Calu3 (cell line): ENCODE results near the gene PLD5. TPM values are rescaled to one million over a fixed set of nuclear protein-coding genes. Genes with fewer than 3 reads are reported as not detected.

Source experiments
- BruUV-seq: library from RNA; stranded (reverse); fragments of 400-500 nt; replicated peaks from 2 replicates; lab custom pipeline; 2021; lab: Mats Ljungman, UMichigan
- CTCF ChIA-PET: fragments of 300-600 bp; sonication (Branson Sonifier 250); formaldehyde crosslinking; loops from one replicate; lab custom pipeline; 2022; ENCODE audit warnings: antibody characterized with exemption; lab: Charles Lee
- DNase-seq: peaks from one replicate; pipeline ENCODE4 v3.0.0; 2022
- H3K27ac Mint-ChIP-seq: one replicate; pipeline ENCODE4 v1.8.0; 2022; ENCODE audit warnings: mixed read lengths; ENCODE audit not compliant: unreplicated experiment
- H3K27me3 Mint-ChIP-seq: one replicate; pipeline ENCODE4 v1.8.0; 2022; ENCODE audit warnings: mixed read lengths; ENCODE audit not compliant: unreplicated experiment
- H3K36me3 Mint-ChIP-seq: one replicate; pipeline ENCODE4 v1.8.0; 2022; ENCODE audit warnings: mild to moderate bottlenecking, moderate library complexity, mixed read lengths; ENCODE audit not compliant: insufficient read depth, unreplicated experiment
- H3K4me1 Mint-ChIP-seq: one replicate; pipeline ENCODE4 v1.8.0; 2022; ENCODE audit warnings: mild to moderate bottlenecking, low read depth, mixed read lengths; ENCODE audit not compliant: unreplicated experiment
- H3K4me3 Mint-ChIP-seq: one replicate; pipeline ENCODE4 v1.8.0; 2022; ENCODE audit warnings: mild to moderate bottlenecking, low read depth, moderate library complexity, mixed read lengths; ENCODE audit not compliant: unreplicated experiment
- H3K9me3 Mint-ChIP-seq: one replicate; pipeline ENCODE4 v1.8.0; 2022; ENCODE audit warnings: low read depth, mixed read lengths; ENCODE audit not compliant: unreplicated experiment
- intact Hi-C: fragments of 100-400 bp; cut with micrococcal nuclease; formaldehyde crosslinking; loops from one replicate; pipeline ENCODE4 v1.10.0; 2022; ENCODE audit not compliant: unreplicated experiment
- total RNA-seq: library from RNA; stranded (reverse); gene quantifications from 2 replicates; pipeline ENCODE4 v1.2.3, GENCODE V29; 2022
- TF ChIP-seq, protein P1 (sequence below): fragments of 200-600 bp; IDR thresholded peaks from one replicate; pipeline ENCODE4 v1.8.0; 2022; ENCODE audit warnings: antibody characterized with exemption; ENCODE audit not compliant: unreplicated experiment

The PLD5 gene
- total RNA-seq, 1 experiment from 2014 or later: 2.4 TPM

GRCh38 chr1:242133796-242134195, 390.7 kb downstream of the PLD5 start:
- CTCF ChIA-PET: no interaction called here
- no peak overlapping the region for H3K27ac Mint-ChIP-seq

GRCh38 chr1:242133351-242133750, 391.1 kb downstream of the PLD5 start:
- TF ChIP-seq, protein P1, sequence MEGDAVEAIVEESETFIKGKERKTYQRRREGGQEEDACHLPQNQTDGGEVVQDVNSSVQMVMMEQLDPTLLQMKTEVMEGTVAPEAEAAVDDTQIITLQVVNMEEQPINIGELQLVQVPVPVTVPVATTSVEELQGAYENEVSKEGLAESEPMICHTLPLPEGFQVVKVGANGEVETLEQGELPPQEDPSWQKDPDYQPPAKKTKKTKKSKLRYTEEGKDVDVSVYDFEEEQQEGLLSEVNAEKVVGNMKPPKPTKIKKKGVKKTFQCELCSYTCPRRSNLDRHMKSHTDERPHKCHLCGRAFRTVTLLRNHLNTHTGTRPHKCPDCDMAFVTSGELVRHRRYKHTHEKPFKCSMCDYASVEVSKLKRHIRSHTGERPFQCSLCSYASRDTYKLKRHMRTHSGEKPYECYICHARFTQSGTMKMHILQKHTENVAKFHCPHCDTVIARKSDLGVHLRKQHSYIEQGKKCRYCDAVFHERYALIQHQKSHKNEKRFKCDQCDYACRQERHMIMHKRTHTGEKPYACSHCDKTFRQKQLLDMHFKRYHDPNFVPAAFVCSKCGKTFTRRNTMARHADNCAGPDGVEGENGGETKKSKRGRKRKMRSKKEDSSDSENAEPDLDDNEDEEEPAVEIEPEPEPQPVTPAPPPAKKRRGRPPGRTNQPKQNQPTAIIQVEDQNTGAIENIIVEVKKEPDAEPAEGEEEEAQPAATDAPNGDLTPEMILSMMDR: no peak
- Mint-ChIP-seq H3K4me1 (no peaks in the 10 kb centered on the region), H3K9me3 (peaks cover 3% of the 10 kb centered on the region), H3K27me3 (no peaks in the 10 kb centered on the region), H3K36me3 (no peaks in the 10 kb centered on the region), H3K27ac (no peak overlapping the region), H3K4me3 (no peak overlapping the region)
- CTCF ChIA-PET: no interaction called here
- DNase-seq: no peak
- no TSS peak for BruUV-seq
- intact Hi-C loops: no loop called here

More at GRCh38 chr1:242133796-242134195, 390.7 kb downstream of the PLD5 start:
- Mint-ChIP-seq H3K27me3 (no peaks in the 10 kb centered on the region), H3K4me3 (no peak overlapping the region), H3K9me3 (peaks cover 3% of the 10 kb centered on the region), H3K4me1 (no peaks in the 10 kb centered on the region), H3K36me3 (no peaks in the 10 kb centered on the region)
- no peak for DNase-seq
- BruUV-seq: no TSS peak
- intact Hi-C loops: no loop called here
- TF ChIP-seq, protein P1: no peak

DNA sequence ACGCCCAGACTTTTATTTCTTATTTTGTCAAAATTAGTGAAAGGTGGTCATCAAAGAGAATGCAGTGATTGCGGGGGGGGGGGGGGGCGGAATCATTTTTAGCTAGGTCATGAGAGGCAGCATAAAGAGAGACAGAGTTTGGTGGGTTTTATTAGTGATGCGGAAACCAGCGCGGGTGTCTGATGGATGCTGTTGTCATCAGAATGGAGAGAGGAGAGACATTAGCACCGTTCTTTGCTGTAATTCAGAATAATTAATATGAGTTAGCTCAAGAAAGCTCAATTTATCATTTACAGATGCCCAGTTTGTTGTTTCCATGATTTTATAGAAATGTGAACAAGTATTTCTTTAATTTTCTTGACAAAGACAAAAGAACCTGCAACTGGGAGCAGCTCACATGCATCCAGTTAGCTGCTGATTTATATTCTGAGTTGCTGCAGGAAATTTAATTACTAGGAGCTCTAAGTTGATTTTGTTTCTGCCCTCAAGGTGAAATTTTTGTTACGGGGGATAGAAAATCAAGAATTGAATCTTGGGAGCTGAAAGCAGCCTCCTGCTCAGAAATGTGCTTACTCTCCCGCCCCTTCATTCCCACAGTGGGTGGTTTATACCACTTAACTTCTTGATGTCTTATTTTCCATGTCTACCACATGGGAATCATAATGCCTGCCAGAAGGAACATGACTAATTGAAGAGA, 392.2 kb downstream of the PLD5 start:
- TF ChIP-seq, protein P1: no peak
- no TSS peak for BruUV-seq
- intact Hi-C loops: no loop called here
- Mint-ChIP-seq H3K4me1 (no peaks in the 10 kb centered on the region), H3K9me3 (peaks cover 3% of the 10 kb centered on the region), H3K4me3 (no peak overlapping the region), H3K27me3 (no peaks in the 10 kb centered on the region), H3K36me3 (no peaks in the 10 kb centered on the region), H3K27ac (no peak overlapping the region)
- CTCF ChIA-PET: no interaction called here
- no peak for DNase-seq

DNA sequence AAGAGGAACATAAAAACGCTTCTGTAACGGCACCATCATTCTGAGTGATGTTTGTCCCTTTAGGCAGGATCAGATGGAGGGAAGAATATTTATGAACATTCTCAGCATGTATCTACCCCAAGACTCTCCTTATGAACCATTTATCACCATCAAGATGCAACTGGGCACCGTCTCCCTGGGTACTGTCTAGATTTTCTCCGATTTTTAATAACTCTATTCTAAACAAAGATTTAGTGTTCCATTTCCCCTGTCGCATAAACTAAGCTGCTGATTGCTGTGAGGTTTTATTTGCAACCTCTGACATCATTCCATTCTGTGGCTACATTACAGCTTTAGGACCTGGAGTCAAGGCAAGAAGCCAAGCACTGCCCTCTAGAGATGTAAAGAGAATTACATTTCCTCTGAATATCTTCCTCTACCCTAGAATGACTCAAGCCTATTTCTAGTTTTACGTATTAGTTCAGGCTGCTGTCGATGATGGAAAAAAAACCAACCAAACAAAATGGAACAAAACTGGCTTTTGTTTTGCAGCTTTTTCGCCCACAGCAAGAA, 395.5 kb downstream of the PLD5 start:
- intact Hi-C loops: no loop called here
- Mint-ChIP-seq H3K27ac (no peak overlapping the region), H3K4me3 (no peak overlapping the region), H3K4me1 (no peaks in the 10 kb centered on the region), H3K27me3 (no peaks in the 10 kb centered on the region), H3K36me3 (no peaks in the 10 kb centered on the region), H3K9me3 (peaks cover 3% of the 10 kb centered on the region)
- CTCF ChIA-PET: no interaction called here
- no TSS peak for BruUV-seq
- TF ChIP-seq, protein P1: no peak
- no peak for DNase-seq
